Measurements from ENCODE around the gene POLK. TPM values are rescaled to one million over a fixed set of nuclear protein-coding genes. Genes with fewer than 3 reads are reported as not detected.

Gene POLK
- total and polyA plus RNA-seq, 10 donors, result 4.1 to 56.6 (median 37.0) TPM

GRCh38 chr5:75468593-75468992 lies 43.1 kb upstream of the POLK start:
- intact Hi-C loops (cut with DNase I; ENCODE audit: low total_unique reads), result no loop called here
- 87 to 99% (median 98%) methylated on average over 2 of the region's 2 CpGs for WGBS, 5 donors
- Histone ChIP-seq H3K27me3 (replicated peaks in 1 of 7) (no peaks in the 10 kb centered on the region), H3K4me3 (no peak overlapping the region), H3K36me3 (peaks cover 0 to 22% (median 2%) of the 10 kb centered on the region in 6 donors), H3K27ac (no peak overlapping the region), H3K4me1 (peaks cover 4 to 29% (median 12%) of the 10 kb centered on the region in 6 donors), H3K9me3 (peaks cover 9 to 59% (median 41%) of the 10 kb centered on the region in 8 donors)
- no peak for DNase-seq
- TF ChIP-seq CTCF (IDR thresholded peaks at IDR 0.05 in 8 of 11, conservative IDR thresholded peaks at IDR 0.05 in 3 of 11), result no peak
- no peak for TF ChIP-seq POLR2A (IDR thresholded peaks at IDR 0.05)
- no peak for TF ChIP-seq POLR2AphosphoS5 (IDR thresholded peaks at IDR 0.05)

GRCh38 chr5:75469017-75469416 lies 42.7 kb upstream of the POLK start:
- TF ChIP-seq POLR2A (IDR thresholded peaks at IDR 0.05) (no peak), POLR2AphosphoS5 (IDR thresholded peaks at IDR 0.05) (no peak), CTCF (IDR thresholded peaks at IDR 0.05 in 8 of 11, conservative IDR thresholded peaks at IDR 0.05 in 3 of 11) (no peak)
- intact Hi-C loops (cut with DNase I; ENCODE audit: low total_unique reads), result no loop called here
- Histone ChIP-seq H3K4me3 (no peak overlapping the region), H3K27ac (no peak overlapping the region), H3K9me3 (peaks cover 9 to 59% (median 41%) of the 10 kb centered on the region in 8 donors), H3K4me1 (peaks cover 4 to 25% (median 12%) of the 10 kb centered on the region in 6 donors), H3K27me3 (replicated peaks in 1 of 7) (no peaks in the 10 kb centered on the region), H3K36me3 (peaks cover 0 to 22% (median 2%) of the 10 kb centered on the region in 6 donors)
- DNase-seq, result no peak
- WGBS, 5 donors, result 97 to 100% (median 98%) methylated on average over 1 of the region's 1 CpG

- H3K36me3 ChIP-seq, result peaks cover 0 to 22% (median 2%) of the 10 kb centered on the region in 6 donors
- TF ChIP-seq CTCF (IDR thresholded peaks at IDR 0.05 in 8 of 11, conservative IDR thresholded peaks at IDR 0.05 in 3 of 11) (no peak), POLR2AphosphoS5 (IDR thresholded peaks at IDR 0.05) (no peak), POLR2A (IDR thresholded peaks at IDR 0.05) (no peak)
- H3K9me3 ChIP-seq, result peaks cover 9 to 59% (median 41%) of the 10 kb centered on the region in 8 donors
- 93 to 100% (median 98%) methylated on average over 2 of the region's 2 CpGs for WGBS, 5 donors
- no peaks in the 10 kb centered on the region for H3K27me3 ChIP-seq (replicated peaks in 1 of 7)
- no peak for DNase-seq
- H3K4me3 ChIP-seq, result no peak overlapping the region
- H3K27ac ChIP-seq, result no peak overlapping the region
- intact Hi-C loops (cut with DNase I; ENCODE audit: low total_unique reads), result no loop called here
- peaks cover 0 to 6% (median 2%) of the 10 kb centered on the region in 6 donors for H3K4me1 ChIP-seq
Observed at GRCh38 chr5:75471193-75471592, 40.5 kb upstream of the POLK start.

GRCh38 chr5:75472973-75473372 lies 38.7 kb upstream of the POLK start:
- Histone ChIP-seq H3K27me3 (replicated peaks in 1 of 7) (no peaks in the 10 kb centered on the region), H3K4me1 (peaks cover 0 to 6% (median 0%) of the 10 kb centered on the region in 6 donors), H3K36me3 (peaks cover 0 to 21% (median 2%) of the 10 kb centered on the region in 6 donors), H3K27ac (no peak overlapping the region), H3K4me3 (no peak overlapping the region), H3K9me3 (peaks cover 9 to 51% (median 36%) of the 10 kb centered on the region in 8 donors)
- intact Hi-C loops (cut with DNase I; ENCODE audit: low total_unique reads), result no loop called here
- WGBS, 5 donors, result 93 to 100% (median 98%) methylated on average over 1 of the region's 1 CpG
- DNase-seq, result no peak
- TF ChIP-seq CTCF (IDR thresholded peaks at IDR 0.05 in 8 of 11, conservative IDR thresholded peaks at IDR 0.05 in 3 of 11) (no peak), POLR2A (IDR thresholded peaks at IDR 0.05) (no peak), POLR2AphosphoS5 (IDR thresholded peaks at IDR 0.05) (no peak)
